LNCAP (cell line): ENCODE results near the gene PBX1.

Source experiments
- TF ChIP-seq, protein P1 (sequence below): fragments of 450-650 bp; IDR thresholded peaks from 2 replicates; pipeline ENCODE4 v1.5.1; 2017; ENCODE audit warnings: mild to moderate bottlenecking

PBX1 gene

DNA sequence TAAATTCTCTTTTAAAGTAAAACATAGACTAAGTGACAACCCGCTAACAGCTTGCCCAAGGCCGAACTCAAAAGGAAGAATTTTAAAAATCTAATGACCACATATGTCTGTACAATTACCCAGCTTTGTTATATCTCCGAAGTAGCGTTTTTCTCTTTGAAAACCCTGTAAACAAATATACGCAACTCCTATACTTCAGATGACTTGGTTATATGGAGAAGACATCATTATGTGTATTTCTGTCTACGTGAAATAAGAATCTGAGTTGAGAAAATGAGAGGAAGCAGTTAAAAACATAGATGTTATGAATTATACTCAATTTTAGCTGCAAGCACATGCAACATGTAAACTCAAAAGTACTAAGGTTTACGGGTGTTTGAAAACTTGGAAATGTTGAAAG lies 2.0 kb downstream of the PBX1 start:
- TF ChIP-seq, protein P1, sequence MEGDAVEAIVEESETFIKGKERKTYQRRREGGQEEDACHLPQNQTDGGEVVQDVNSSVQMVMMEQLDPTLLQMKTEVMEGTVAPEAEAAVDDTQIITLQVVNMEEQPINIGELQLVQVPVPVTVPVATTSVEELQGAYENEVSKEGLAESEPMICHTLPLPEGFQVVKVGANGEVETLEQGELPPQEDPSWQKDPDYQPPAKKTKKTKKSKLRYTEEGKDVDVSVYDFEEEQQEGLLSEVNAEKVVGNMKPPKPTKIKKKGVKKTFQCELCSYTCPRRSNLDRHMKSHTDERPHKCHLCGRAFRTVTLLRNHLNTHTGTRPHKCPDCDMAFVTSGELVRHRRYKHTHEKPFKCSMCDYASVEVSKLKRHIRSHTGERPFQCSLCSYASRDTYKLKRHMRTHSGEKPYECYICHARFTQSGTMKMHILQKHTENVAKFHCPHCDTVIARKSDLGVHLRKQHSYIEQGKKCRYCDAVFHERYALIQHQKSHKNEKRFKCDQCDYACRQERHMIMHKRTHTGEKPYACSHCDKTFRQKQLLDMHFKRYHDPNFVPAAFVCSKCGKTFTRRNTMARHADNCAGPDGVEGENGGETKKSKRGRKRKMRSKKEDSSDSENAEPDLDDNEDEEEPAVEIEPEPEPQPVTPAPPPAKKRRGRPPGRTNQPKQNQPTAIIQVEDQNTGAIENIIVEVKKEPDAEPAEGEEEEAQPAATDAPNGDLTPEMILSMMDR, result no peak

DNA sequence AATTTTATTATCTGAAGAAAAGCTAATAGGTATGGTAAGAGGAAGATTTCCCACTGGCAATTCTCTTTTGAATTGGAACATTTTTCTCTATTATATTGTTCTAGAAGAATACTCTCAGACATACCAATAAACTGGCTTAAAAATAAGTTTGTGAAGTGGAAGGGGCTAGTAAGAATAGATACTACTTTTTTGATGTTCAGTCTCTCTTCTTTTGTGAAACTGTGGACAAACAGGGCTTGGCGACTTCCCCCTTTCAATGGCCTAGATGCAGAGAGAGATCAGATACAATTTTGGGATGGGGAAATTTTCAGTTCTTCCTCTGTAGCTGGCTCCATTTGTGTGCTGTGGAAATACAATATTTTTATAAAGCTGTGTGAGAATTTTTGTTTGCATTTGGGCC lies 2.5 kb downstream of the PBX1 start:
- TF ChIP-seq, protein P1, result no peak

DNA sequence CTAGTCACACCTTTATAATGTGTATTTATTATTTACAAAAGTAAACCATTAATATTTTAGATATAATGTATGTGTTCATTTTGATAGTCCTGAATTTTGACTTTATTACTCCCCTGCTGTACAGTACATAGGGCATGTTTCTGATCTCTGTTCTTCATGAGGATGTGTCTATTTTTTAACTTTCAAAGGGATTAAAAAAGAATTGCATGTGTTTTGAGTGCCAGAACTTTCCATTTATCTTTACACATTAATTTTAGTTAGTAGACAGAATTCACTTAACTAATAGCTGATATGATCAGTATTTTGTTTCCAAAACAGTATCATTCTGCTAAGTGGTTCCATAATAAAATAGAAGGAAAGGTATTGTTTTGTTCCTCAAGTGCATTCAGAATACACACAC lies 3.1 kb downstream of the PBX1 start:
- TF ChIP-seq, protein P1, result no peak

DNA sequence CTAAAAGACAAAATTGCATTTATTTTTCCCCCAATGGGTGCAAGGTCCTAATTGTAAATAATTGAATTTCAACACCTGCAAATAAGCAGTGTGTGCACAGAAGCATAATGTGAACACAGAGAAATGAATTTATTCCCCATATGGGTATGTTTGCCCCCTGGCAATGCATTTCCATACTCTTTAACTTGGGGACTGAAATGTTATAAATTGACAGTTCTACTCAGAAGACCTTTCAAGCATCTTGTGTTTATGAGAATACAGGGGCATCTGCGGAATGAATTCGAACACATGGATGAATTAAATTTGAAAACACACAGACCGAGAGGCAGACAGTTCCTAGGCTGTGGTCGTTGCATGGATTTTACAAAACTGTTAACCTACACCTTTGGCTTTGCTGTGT lies 3.5 kb downstream of the PBX1 start:
- TF ChIP-seq, protein P1, result no peak

DNA sequence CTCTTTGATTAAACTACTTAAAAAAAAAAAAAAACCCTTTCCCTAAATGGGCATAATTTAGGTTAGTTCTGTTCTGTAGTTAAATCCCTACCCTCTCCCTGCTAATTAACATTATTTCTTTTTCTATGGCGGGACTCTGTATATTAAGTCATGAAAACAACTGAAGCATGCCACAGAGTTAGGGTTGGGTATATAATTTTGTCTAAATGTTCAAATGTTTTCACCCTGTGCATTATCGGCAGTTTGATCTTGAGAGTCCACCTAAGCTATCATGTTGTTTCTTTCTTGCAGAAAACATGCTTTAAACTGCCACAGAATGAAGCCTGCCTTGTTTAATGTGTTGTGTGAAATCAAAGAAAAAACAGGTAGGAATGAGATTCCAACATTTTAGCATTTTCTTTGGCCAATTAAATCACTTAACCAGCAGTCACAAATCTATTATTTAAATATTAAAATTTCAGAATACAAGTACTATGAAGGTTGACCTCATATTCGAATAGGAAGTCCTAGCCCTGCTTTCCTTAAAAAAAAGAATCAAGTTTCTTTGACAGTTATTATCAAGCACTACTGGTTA lies 4.0 kb downstream of the PBX1 start:
- TF ChIP-seq, protein P1, result no peak

DNA sequence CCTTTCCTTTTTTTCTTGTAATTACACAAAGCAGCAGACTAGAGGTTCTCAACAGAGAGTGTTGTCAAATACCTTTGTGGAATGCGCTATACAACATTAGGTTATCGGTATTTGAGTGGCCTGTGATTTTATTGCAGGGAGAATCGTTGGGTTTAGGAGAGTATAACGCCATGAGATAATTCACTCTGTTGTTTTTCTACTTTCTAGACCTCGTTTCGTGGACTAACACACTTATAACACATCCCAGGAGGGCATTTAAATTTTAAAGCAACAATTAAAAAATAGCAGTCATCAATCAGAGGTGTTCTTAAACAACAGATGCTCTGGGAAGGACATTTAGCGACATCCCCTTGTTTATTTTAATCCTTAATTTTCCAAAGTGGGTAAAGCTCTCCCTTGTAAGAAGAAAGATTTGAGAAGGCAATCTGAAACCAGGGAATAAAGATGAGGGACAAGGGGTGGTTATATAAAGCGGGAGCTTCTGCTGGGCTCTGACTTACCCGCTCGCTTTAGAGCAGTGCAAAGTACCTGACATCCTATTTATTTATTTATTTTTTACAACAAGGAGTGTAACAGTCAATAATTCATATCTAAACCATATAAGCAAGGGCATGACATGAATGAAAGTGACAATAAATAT lies 4.9 kb downstream of the PBX1 start:
- TF ChIP-seq, protein P1, result no peak

DNA sequence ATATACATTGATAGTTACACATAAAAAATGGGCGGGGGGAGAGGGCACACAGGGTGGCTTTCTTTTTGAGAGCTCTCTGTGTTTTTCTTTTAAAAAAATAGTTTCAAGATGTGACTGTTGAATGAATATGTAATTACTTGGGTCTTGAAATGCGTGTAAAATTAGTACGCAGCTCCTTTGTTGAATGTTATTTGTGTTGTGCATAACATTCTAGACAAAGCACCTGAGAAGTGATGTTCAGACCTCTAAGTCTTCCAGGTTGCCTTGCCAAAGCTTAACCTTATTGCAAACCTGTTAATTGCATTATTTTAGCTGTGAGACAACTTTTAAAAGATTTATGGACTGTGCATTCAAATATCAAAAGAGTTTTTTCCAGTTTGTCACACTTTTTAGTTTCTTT lies 5.4 kb downstream of the PBX1 start:
- TF ChIP-seq, protein P1, result no peak

DNA sequence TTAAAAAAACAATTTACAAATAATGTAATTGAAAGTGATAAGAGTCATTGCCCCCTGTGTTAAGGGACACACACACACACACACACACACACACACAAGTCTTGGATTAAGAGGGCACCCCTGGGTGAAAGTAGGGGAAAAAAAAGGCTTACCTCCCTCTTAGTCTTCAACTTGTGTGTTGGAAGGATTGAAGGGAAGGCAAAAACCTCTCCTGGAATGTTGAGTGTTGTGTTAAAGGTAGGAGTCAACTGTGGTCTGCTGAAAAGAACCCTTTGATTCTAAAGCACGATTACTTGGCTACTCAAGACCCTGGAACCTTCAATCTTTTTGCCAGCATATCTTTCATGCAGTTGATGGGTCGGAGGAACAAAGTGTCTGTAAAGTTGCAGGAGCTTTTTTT lies 6.4 kb downstream of the PBX1 start:
- TF ChIP-seq, protein P1, result no peak
